M059J (cell line): ENCODE results near the gene SLC22A23. TPM values are rescaled to one million over a fixed set of nuclear protein-coding genes. Genes with fewer than 3 reads are reported as not detected.

Experiments used
- DNase-seq: peaks from one replicate; pipeline ENCODE4 v3.0.0-alpha.2; 2012; ENCODE audit warnings: low read depth
- total RNA-seq: library from RNA; depleted of rRNA; stranded (reverse); fragments of >200 nt; shearing (Covaris generic); gene quantifications from 2 replicates; pipeline ENCODE4 v1.2.3, GENCODE V29; 2014

The SLC22A23 gene
- total RNA-seq, 1 experiment from 2014 or later: 0.64 TPM

GRCh38 chr6:3444276-3445088, 12.4 kb downstream of the SLC22A23 start:
- DNase-seq: no peak

- DNase-seq: no peak
These were observed 13.7 kb downstream of the SLC22A23 start for GRCh38 chr6:3443221-3443515.

GRCh38 chr6:3442431-3443220, 14.2 kb downstream of the SLC22A23 start:
- DNase-seq: peak; percentile 92

- no peak for DNase-seq
These were observed 15.9 kb downstream of the SLC22A23 start for GRCh38 chr6:3440911-3441310.

DNA sequence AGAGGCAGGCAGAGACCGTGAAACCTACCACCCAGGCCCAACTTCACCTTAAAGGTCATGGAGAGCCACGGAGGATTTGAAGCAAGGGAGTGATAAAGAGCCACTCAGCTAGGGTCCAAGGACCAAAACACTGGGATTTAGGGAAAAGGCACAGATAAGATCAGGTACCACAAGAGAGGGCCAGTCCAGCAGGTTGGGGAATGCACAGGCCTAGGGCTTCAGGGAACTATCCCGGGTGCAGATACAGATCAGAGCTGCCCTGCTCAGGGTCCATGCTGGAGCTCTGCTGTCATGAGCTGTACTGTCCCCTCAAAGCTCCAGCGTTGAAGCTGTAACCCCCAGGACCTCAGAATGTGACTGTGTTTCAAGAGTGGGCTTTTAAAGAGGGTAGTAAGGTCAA, 16.9 kb downstream of the SLC22A23 start:
- DNase-seq: no peak

- peak; percentile 74 for DNase-seq
These were observed 18.4 kb downstream of the SLC22A23 start for GRCh38 chr6:3438190-3439167.

DNA sequence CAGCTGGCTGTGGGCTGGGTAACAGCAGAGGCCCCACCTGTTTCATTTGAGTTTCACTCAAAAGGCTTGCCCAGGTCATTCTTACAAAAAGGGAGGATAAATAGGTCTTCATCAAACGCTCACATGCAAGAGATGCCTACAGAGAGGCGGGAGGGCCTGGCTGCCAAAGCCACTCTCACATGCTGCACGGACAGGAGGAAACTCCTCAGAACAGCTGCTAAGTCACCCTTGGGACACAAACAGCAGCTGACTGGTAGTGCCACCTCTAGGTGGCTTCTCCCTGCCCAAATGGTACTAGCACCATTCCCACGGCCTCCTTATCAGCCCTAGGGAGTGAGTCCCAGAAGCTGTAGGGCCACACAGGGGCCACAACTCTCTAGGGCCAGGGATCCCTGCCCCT, 23.8 kb downstream of the SLC22A23 start:
- no peak for DNase-seq

- DNase-seq: no peak
These were observed 24.4 kb downstream of the SLC22A23 start for GRCh38 chr6:3432416-3432815.

DNA sequence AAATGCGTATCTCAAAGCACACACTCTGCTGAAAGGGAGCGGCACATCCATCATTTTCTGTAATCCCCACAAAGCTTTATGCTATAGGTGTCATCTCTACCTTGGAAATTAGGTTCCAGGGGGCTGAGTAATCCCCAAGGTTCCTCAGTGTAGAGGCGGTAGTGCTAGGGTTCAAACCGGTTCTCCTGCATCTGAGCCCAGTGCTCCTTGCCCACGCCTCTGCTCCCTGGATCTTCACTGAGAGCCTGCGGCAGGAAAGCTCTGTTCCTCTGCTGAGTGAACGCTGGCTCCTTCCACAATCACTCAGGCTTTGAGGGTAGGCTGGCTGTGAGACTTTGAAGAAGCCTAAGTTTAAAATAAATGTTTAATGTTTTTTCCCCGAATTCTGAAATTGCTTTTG, 24.9 kb downstream of the SLC22A23 start:
- no peak for DNase-seq

DNA sequence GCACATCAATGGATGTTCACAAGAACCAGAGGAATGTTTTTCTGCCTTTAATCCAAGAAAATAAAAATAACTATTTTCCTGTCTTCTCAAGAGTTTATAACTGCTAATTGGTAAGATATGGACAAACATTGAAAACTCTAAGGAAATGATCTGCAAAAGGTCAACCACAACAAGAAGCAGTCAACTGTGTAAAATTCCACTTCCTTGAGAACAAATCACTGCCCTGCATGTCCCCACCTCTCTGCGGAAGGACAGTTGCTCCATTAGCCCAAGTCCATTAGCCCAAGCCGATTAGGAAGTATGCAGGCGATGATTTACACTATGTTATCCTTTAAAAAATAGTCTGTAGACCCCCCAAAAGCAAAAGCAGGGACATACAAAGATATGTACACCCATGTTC, 27.6 kb downstream of the SLC22A23 start:
- DNase-seq: no peak

- no peak for DNase-seq
These were observed 28.1 kb downstream of the SLC22A23 start for GRCh38 chr6:3428700-3429099.

DNA sequence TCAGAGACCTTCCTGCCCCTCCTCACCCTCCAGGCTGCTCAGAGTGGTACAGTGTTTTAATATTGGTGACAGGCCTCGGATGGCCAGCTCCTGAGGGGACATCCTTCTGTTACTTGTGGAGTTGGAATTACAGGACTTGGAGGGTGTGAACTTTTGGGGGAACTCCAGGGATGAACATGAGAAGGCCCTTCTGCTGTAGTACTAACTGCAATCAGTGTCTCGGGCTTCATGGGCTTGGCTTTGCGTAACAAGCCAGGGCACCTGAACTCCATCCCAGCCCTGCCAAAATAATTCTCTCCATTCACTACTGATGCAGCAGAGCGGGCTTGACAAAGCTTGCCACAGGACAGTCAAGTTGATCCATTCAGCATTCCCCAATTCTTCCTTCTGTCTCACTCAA, 28.6 kb downstream of the SLC22A23 start:
- DNase-seq: no peak

- peak; percentile 70 for DNase-seq
These were observed 29.2 kb downstream of the SLC22A23 start for GRCh38 chr6:3427687-3428085.

GRCh38 chr6:3426927-3427686, 29.7 kb downstream of the SLC22A23 start:
- no peak for DNase-seq

- peak; percentile 17 for DNase-seq
These were observed 30.5 kb downstream of the SLC22A23 start for GRCh38 chr6:3426091-3426926.

- DNase-seq: no peak
These were observed 31.3 kb downstream of the SLC22A23 start for GRCh38 chr6:3425574-3425973.

DNA sequence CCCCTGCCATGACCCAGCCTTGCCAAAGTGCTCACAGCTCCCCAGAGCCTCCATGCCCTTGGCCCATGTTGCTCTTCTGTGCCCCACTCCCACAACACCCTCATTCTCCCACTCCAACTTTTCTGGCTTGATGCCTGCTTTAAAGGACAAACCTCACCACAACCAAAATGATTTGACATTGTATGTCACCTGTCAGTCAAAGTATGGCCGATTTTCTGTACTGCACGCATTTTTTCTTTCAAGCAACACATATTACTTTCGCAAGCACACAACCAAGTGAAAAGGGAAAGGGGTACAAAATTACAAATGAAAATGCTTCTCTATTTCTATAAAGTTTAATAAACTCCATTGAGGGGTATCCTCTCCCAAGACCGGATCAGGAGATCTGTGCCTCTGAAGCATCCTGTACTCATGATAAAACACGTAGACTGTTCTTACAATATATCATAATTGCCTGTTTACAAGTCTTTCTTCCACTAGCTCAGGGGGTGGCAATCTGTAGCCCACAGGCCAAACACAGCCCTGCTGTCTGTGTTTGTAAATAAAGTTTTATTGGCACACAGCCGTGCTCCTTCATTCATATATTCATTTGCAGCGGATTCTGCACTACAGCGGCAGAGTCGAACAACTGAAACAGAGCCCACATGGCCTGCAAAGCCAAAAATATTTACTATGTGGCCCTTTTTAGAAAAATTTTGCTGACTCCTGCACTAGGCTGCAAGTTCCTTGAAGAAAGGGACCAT, 32.5 kb downstream of the SLC22A23 start:
- DNase-seq: no peak

GRCh38 chr6:3423439-3424184, 33.2 kb downstream of the SLC22A23 start:
- DNase-seq: no peak
